AG04449 (cell line): ENCODE measurements around the gene RWDD3.

Experiments
- CTCF ChIA-PET: fragments of 350-600 bp; formaldehyde crosslinking; extraction: SDS; loops from one replicate; lab custom pipeline; 2021; ENCODE audit warnings: antibody characterized with exemption; lab: Yijun Ruan, JAX
- POLR2A ChIA-PET: fragments of 400-600, 350-600 bp; formaldehyde crosslinking; extraction: SDS; loops from one replicate; lab custom pipeline; 2020; ENCODE audit warnings: antibody characterized with exemption, inconsistent platforms; lab: Yijun Ruan, JAX
- DNase-seq: peaks from one replicate; pipeline ENCODE4 v3.0.0-alpha.2; 2010; ENCODE audit warnings: low read depth, low spot score
- H3K4me3 ChIP-seq: 2 replicates; pipeline ENCODE4 v1.5.1; 2011; ENCODE audit warnings: low read depth, mild to moderate bottlenecking, control low read depth, low read length
- CTCF ChIP-seq: IDR thresholded peaks from one replicate; pipeline ENCODE4 v1.5.1; 2011; ENCODE audit warnings: mild to moderate bottlenecking, moderate library complexity, low read length, control low read depth, inconsistent platforms; ENCODE audit not compliant: insufficient read depth; ENCODE audit errors: missing control alignments

The RWDD3 gene

GRCh38 chr1:95226781-95227660, 7.0 kb upstream of the RWDD3 start:
- no peak for TF ChIP-seq CTCF
- ChIA-PET CTCF (interaction anchor here (0.7 to 1.2 kb wide), 2 partner anchors 9 to 142 kb away, joined by 3 read pairs; no protein-coding TSS in a partner anchor), POLR2A (no interaction called here)
- H3K4me3 ChIP-seq = no peak overlapping the region
- DNase-seq = no peak

GRCh38 chr1:95229037-95229436, 5.0 kb upstream of the RWDD3 start:
- ChIA-PET POLR2A (no interaction called here), CTCF (no interaction called here)
- DNase-seq = no peak
- H3K4me3 ChIP-seq = no peak overlapping the region
- TF ChIP-seq CTCF = no peak

- CTCF ChIA-PET = no interaction called here
- no peak for DNase-seq
- no peak for TF ChIP-seq CTCF
- H3K4me3 ChIP-seq = no peak overlapping the region
- POLR2A ChIA-PET = no interaction called here
Observed at GRCh38 chr1:95229706-95230105, 4.3 kb upstream of the RWDD3 start.

GRCh38 chr1:95230256-95230655, 3.8 kb upstream of the RWDD3 start:
- H3K4me3 ChIP-seq = no peak overlapping the region
- DNase-seq = no peak
- CTCF ChIA-PET = no interaction called here
- TF ChIP-seq CTCF = no peak
- POLR2A ChIA-PET = no interaction called here

GRCh38 chr1:95230768-95231191, 3.2 kb upstream of the RWDD3 start:
- no peak for DNase-seq
- POLR2A ChIA-PET = no interaction called here
- no peak for TF ChIP-seq CTCF
- CTCF ChIA-PET = no interaction called here
- H3K4me3 ChIP-seq = no peak overlapping the region

GRCh38 chr1:95232646-95233318, 1.2 kb upstream of the RWDD3 start:
- ChIA-PET POLR2A (no interaction called here), CTCF (interaction anchor here (1.0 to 2.0 kb wide), 8 partner anchors 39 to 189 kb away, joined by 3 to 13 read pairs (median 8); partner anchors contain the start of gene ALG14)
- no peak for DNase-seq
- TF ChIP-seq CTCF = no peak
- peak overlapping the region; percentile 90 for H3K4me3 ChIP-seq
